CD4-positive, alpha-beta T cell treated with Interleukin-4 for 4 hours (primary cell): ENCODE measurements around the gene HBZ.

Source experiments
- DNase-seq: peaks from one replicate; pipeline ENCODE4 v3.0.0-alpha.2; 2020

The HBZ gene

GRCh38 chr16:152141-153128, at the start of gene HBZ:
TSS of gene HBZ (plus strand) at chr16:152644. CDS start at chr16:152910, 266 bp downstream.
- no peak for DNase-seq

- DNase-seq = no peak
Observed at GRCh38 chr16:104355-104754, 48.1 kb upstream of the HBZ start.

- no peak for DNase-seq
Observed at GRCh38 chr16:104928-105327, 47.5 kb upstream of the HBZ start.

DNA sequence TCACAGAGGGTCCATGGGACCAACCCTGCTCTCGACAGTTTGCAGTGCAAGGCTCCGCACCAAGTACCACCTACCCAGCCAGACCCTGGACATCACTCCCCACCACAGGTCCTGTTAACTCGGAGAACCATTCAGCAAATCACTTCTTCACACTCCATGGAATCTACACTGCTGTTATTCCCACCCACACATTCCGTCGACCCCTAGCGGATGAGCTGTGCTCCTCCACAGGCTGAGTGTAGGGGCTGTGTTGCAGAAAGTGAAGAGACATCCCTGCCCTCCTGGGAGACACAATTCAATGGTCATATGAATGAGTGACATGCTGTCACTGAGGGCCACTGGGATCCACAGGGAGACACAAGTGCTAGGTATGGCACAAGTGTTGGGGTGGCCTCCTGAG, 46.9 kb upstream of the HBZ start:
- DNase-seq = no peak

- peak; percentile 73 for DNase-seq
Observed at GRCh38 chr16:106623-107324, 45.7 kb upstream of the HBZ start.

GRCh38 chr16:112153-112840, 40.1 kb upstream of the HBZ start:
- no peak for DNase-seq

- no peak for DNase-seq
Observed at GRCh38 chr16:114327-114726, 38.1 kb upstream of the HBZ start.

GRCh38 chr16:116015-116414, 36.4 kb upstream of the HBZ start:
- DNase-seq = no peak

- DNase-seq = peak; percentile 62
Observed at GRCh38 chr16:117379-118365, 34.8 kb upstream of the HBZ start.

- DNase-seq = no peak
Observed at GRCh38 chr16:118857-119256, 33.6 kb upstream of the HBZ start.

DNA sequence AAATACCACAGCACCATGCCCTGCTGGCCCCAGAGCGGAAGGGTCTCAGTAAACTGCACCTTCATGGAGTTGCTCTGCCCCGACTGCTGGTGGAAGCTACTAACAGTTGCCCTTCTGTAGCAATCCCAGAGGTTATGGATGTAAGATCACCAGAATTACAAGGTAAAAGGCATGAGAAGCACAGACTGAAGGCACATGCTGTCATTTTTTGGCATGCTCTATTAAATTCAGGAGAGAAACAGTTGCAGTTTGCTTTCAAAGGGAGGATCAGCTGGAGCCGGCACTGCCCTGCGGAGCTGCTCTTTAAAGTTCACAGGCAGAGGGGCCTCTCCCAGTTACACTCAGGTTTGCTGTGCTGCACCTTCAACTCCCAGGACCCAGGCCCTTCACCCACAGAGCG, 33.1 kb upstream of the HBZ start:
- no peak for DNase-seq

- no peak for DNase-seq
Observed at GRCh38 chr16:119835-120491, 32.5 kb upstream of the HBZ start.

DNA sequence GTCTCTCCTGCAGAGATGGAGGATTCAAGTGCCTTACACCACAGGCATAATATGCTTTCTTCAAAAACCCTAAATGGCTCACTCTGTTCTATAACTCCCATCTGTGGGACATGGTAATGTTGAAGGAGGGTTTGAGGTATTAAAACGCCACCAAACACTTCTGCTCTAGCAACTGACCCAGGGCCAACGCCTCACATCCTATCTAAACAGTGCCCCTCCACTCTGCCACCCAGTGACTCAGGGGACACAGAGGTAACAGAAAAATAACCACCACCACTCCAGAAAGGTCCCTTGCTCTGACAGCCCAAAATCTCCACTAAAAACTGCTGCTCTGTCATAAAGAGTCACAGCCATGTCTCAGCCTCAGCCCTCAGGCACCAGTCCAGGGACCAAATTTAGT, 31.7 kb upstream of the HBZ start:
- DNase-seq = no peak

- DNase-seq = no peak
Observed at GRCh38 chr16:122361-122760, 30.1 kb upstream of the HBZ start.

DNA sequence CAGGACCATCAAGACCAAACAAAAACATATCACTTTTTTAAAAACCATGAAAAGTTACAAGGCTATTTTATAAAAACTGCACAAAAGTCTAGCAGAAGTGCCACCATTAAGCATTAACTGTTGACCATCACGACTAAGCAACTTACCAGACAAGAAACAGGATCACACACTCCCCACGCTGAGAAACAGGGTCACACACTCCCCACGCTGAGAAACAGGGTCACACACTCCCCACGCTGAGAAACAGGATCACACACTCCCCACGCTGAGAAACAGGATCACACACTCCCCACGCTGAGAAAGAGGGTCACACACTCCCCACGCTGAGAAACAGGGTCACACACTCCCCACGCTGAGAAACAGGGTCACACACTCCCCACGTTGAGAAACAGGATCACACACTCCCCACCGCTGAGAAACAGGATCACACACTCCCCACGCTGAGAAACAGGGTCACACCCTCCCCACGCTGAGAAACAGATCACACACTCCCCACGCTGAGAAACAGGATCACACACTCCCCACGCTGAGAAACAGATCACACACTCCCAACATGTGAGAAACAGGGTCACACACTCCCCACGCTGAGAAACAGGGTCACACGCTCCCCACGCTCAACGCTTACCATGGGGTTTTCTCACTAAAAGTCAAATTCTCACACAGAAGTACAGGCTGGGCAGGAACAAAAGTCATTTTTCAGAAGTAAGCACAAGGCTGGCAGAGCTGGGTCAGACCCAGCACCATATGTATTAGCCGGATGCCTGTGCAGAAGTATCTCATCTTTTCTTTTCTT, 28.7 kb upstream of the HBZ start:
- DNase-seq = peak; percentile 24

- no peak for DNase-seq
Observed at GRCh38 chr16:125011-125410, 27.4 kb upstream of the HBZ start.

- DNase-seq = no peak
Observed at GRCh38 chr16:129075-129474, 23.4 kb upstream of the HBZ start.

GRCh38 chr16:130533-131173, 21.8 kb upstream of the HBZ start:
- no peak for DNase-seq

- DNase-seq = no peak
Observed at GRCh38 chr16:132120-132519, 20.3 kb upstream of the HBZ start.

DNA sequence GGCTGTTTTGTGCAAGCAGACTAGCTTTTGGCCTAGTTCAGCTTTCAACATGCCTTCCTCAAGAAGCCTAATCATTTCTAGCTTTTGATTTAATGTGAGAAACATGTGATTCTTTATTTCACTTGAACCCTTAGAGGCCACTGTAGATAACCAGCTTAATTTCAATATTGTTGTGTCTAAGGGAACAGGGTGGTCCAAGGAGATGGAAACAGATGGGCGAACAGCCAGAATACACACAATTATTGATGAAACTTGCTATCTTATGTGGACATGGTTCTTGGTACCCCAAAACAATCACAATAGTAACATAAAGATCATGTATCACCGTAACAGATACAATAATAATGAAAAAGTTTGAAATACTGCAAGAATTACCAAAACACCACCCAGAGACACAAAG, 18.7 kb upstream of the HBZ start:
- no peak for DNase-seq
